GM19099 (cell line): ENCODE measurements around the gene C6orf118.

Experiments
- POLR2A ChIP-seq: IDR thresholded peaks from 3 replicates; pipeline ENCODE4 v1.6.1; 2011; ENCODE audit warnings: low read depth; ENCODE audit not compliant: insufficient read length; ENCODE audit errors: extremely low read depth

C6orf118 gene

GRCh38 chr6:165268987-165269386 lies 40.4 kb downstream of the C6orf118 start:
- TF ChIP-seq POLR2A: no peak

GRCh38 chr6:165266621-165267020 lies 42.8 kb downstream of the C6orf118 start:
- no peak for TF ChIP-seq POLR2A

- TF ChIP-seq POLR2A: no peak
Measured at GRCh38 chr6:165266191-165266590, 43.2 kb downstream of the C6orf118 start.

- no peak for TF ChIP-seq POLR2A
Measured at GRCh38 chr6:165260462-165260861, 48.9 kb downstream of the C6orf118 start.

- TF ChIP-seq POLR2A: no peak
Measured at GRCh38 chr6:165249808-165250207, 59.6 kb downstream of the C6orf118 start.

- no peak for TF ChIP-seq POLR2A
Measured at GRCh38 chr6:165245701-165246100, 63.7 kb downstream of the C6orf118 start.

GRCh38 chr6:165245287-165245686 lies 64.1 kb downstream of the C6orf118 start:
- no peak for TF ChIP-seq POLR2A

- TF ChIP-seq POLR2A: no peak
Measured at GRCh38 chr6:165244524-165245247, 64.7 kb downstream of the C6orf118 start.

GRCh38 chr6:165243801-165244200 lies 65.6 kb downstream of the C6orf118 start:
- no peak for TF ChIP-seq POLR2A

- no peak for TF ChIP-seq POLR2A
Measured at GRCh38 chr6:165236326-165236725, 73.1 kb downstream of the C6orf118 start.

- no peak for TF ChIP-seq POLR2A
Measured at GRCh38 chr6:165232731-165233488, 76.5 kb downstream of the C6orf118 start.

GRCh38 chr6:165231581-165232561 lies 77.5 kb downstream of the C6orf118 start:
- TF ChIP-seq POLR2A: no peak

- no peak for TF ChIP-seq POLR2A
Measured at GRCh38 chr6:165231177-165231576, 78.2 kb downstream of the C6orf118 start.
